ENCODE results near the gene GNAI2. TPM values are rescaled to one million over a fixed set of nuclear protein-coding genes. Genes with fewer than 3 reads are reported as not detected.
"Not testable (repeated sequence)": the region's sequence is repeated elsewhere in the genome, so short reads cannot be mapped to it uniquely, and the experiment has no call there.

The GNAI2 gene
- total RNA-seq, 8 experiments from 2014 or later = 65.9 to 163 (median 100) TPM

GRCh38 chr3:50208677-50209344 lies 27.2 kb upstream of the GNAI2 start:
- in situ Hi-C loops (cut with MboI; ENCODE audit: low pct_unique_long_range_greater_than_20kb in 2 of 9, low sequenced_read_pairs in 9 of 9, unreplicated experiment in 9 of 9) = no loop called here
- H3K27ac ChIP-seq = no peak overlapping the region
- WGBS, 10 experiments = 28 to 100% (median 75%) methylated on average over 1 to 7 of the region's 14 CpGs; no CpG with 5 or more reads in 3 of the 10 experiments
- H3K4me3 ChIP-seq = no peak overlapping the region
- ATAC-seq (replicated peaks in 6 of 8) = no peak
- peaks cover 5 to 10% of the 10 kb centered on the region in 2 donors for H3K4me1 ChIP-seq (replicated peaks in 1 of 2)

- WGBS, 10 experiments = 90 to 94% methylated on average over 2 to 3 of the region's 5 CpGs; no CpG with 5 or more reads in 8 of the 10 experiments
- ATAC-seq (replicated peaks in 6 of 8) = no peak
- in situ Hi-C loops (cut with MboI; ENCODE audit: low pct_unique_long_range_greater_than_20kb in 2 of 9, low sequenced_read_pairs in 9 of 9, unreplicated experiment in 9 of 9) = no loop called here
- H3K4me1 ChIP-seq (replicated peaks in 1 of 2) = peaks cover 0 to 4% of the 10 kb centered on the region in 2 donors
- H3K4me3 ChIP-seq = no peak overlapping the region
- H3K27ac ChIP-seq = no peak overlapping the region
Observed at GRCh38 chr3:50210176-50210509, 25.9 kb upstream of the GNAI2 start.

GRCh38 chr3:50210510-50211367 lies 25.3 kb upstream of the GNAI2 start:
- H3K4me1 ChIP-seq (replicated peaks in 1 of 2) = peaks cover 0 to 4% of the 10 kb centered on the region in 2 donors
- no peak overlapping the region for H3K4me3 ChIP-seq
- WGBS, 10 experiments = 60 to 89% (median 78%) methylated on average over 1 to 9 of the region's 13 CpGs; no CpG with 5 or more reads in 5 of the 10 experiments
- no peak for ATAC-seq (replicated peaks in 6 of 8)
- in situ Hi-C loops (cut with MboI; ENCODE audit: low pct_unique_long_range_greater_than_20kb in 2 of 9, low sequenced_read_pairs in 9 of 9, unreplicated experiment in 9 of 9) = no loop called here
- no peak overlapping the region for H3K27ac ChIP-seq

DNA sequence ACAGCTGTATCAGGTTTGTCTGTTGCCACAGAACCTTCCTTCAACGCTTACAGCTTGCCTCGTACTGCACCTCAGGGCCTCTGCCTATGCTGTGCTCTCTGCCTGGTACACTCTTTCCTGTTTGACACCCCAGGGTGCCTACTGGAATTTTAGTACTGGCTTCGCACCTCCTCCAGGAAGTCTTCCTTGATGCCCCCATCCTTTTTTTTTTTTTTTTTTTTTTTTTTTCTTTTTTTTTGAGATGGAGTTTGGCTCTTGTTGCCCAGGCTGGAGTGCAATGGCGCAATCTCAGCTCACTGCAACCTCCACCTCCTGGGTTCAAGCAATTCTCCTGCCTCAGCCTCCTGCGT lies 24.7 kb upstream of the GNAI2 start:
- H3K4me1 ChIP-seq (replicated peaks in 1 of 2); H3K27ac ChIP-seq; ATAC-seq (replicated peaks in 6 of 8); H3K4me3 ChIP-seq; in situ Hi-C loops (cut with MboI; ENCODE audit: low pct_unique_long_range_greater_than_20kb in 2 of 9, low sequenced_read_pairs in 9 of 9, unreplicated experiment in 9 of 9): not testable (repeated sequence)
- 82 to 94% (median 87%) methylated on average over 1 to 5 of the region's 5 CpGs; no CpG with 5 or more reads in 4 of the 10 experiments for WGBS, 10 experiments

GRCh38 chr3:50211930-50212329 lies 24.1 kb upstream of the GNAI2 start:
- peak in 2 of 8 experiments; percentile 15 to 32 for ATAC-seq (replicated peaks in 6 of 8)
- Histone ChIP-seq H3K4me1 (replicated peaks in 1 of 2) (peaks cover 0 to 4% of the 10 kb centered on the region in 2 donors), H3K4me3 (no peak overlapping the region), H3K27ac (no peak overlapping the region)
- in situ Hi-C loops (cut with MboI; ENCODE audit: low pct_unique_long_range_greater_than_20kb in 2 of 9, low sequenced_read_pairs in 9 of 9, unreplicated experiment in 9 of 9) = no loop called here
- WGBS, 10 experiments = 40 to 75% (median 67%) methylated on average over 1 to 2 of the region's 2 CpGs; no CpG with 5 or more reads in 7 of the 10 experiments

DNA sequence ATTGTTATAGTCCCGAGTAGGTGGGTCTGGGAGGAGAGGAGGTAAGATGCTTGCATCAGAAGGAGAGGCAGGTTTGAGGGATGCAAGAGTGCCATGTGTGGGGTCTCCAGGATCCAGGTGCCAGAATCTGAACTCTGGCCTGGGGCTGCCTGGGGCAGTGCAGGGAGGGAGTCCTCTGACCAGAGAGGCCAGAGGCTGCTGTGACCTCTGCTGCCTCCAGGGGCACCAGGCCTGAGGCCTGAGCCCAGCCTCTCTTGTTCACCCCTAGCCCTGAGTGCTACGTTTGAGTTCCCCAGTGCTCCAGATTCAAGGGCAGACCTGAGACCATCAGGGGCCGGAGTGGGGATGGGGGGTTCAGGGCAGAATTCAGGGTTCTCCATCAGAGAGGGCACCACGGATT lies 23.5 kb upstream of the GNAI2 start:
- peaks cover 0 to 4% of the 10 kb centered on the region in 2 donors for H3K4me1 ChIP-seq (replicated peaks in 1 of 2)
- no peak overlapping the region for H3K27ac ChIP-seq
- H3K4me3 ChIP-seq = no peak overlapping the region
- WGBS, 10 experiments = 20 to 92% methylated on average over 2 of the region's 4 CpGs; no CpG with 5 or more reads in 8 of the 10 experiments
- ATAC-seq (replicated peaks in 6 of 8) = peak in 3 of 8 experiments; percentile 6 to 39 (median 39)
- in situ Hi-C loops (cut with MboI; ENCODE audit: low pct_unique_long_range_greater_than_20kb in 2 of 9, low sequenced_read_pairs in 9 of 9, unreplicated experiment in 9 of 9) = no loop called here

DNA sequence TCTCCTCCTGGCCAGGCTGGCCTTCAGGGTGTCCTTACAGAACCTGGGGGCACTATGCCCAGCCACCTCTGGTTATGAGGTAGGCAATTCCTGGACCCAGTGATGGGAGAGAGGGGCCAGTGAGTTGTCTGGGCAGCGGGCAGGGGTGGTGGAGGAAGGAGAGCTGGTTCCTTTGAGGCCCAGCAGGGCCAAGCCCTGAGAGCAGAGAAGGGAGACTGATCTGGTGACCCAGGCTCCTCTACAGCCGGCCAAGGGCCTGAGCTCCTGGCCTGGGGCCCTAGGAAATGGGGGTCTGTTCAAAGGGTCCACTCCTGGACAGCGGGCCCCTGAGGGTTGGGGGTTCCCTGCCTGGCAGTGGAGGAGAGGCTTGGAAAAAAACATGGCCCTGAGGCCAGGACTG lies 23.0 kb upstream of the GNAI2 start:
- H3K27ac ChIP-seq = no peak overlapping the region
- in situ Hi-C loops (cut with MboI; ENCODE audit: low pct_unique_long_range_greater_than_20kb in 2 of 9, low sequenced_read_pairs in 9 of 9, unreplicated experiment in 9 of 9) = no loop called here
- peaks cover 0 to 4% of the 10 kb centered on the region in 2 donors for H3K4me1 ChIP-seq (replicated peaks in 1 of 2)
- 83% methylated on average over 1 to 2 of the region's 3 CpGs; no CpG with 5 or more reads in 8 of the 10 experiments for WGBS, 10 experiments
- no peak overlapping the region for H3K4me3 ChIP-seq
- no peak for ATAC-seq (replicated peaks in 6 of 8)

DNA sequence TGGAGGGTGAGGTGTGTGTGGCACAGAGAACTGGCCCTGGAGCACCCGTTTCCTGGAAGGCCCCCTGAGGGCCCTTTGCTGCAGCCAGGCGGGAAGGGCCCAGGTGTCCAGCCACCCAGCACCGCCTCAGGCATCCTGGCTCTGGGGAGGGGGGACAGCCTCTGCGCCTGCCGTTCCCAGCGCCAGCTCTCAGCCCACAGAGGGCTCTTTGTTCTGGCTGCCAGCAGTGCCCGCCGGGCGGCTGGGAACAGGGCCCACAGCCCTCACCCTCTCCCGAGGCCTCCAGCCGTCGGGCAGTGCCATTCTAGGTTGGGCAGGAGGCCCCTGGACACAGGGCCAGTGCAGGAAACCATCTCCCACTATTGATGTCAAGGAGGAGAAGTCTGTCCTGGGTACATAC lies 22.6 kb upstream of the GNAI2 start:
- Histone ChIP-seq H3K4me3 (no peak overlapping the region), H3K27ac (no peak overlapping the region), H3K4me1 (replicated peaks in 1 of 2) (peaks cover 0 to 4% of the 10 kb centered on the region in 2 donors)
- peak in 3 of 8 experiments; percentile 18 to 45 (median 20) for ATAC-seq (replicated peaks in 6 of 8)
- in situ Hi-C loops (cut with MboI; ENCODE audit: low pct_unique_long_range_greater_than_20kb in 2 of 9, low sequenced_read_pairs in 9 of 9, unreplicated experiment in 9 of 9) = no loop called here
- 80 to 91% (median 80%) methylated on average over 1 to 7 of the region's 12 CpGs; no CpG with 5 or more reads in 7 of the 10 experiments for WGBS, 10 experiments

GRCh38 chr3:50214824-50215223 lies 21.2 kb upstream of the GNAI2 start:
- in situ Hi-C loops (cut with MboI; ENCODE audit: low pct_unique_long_range_greater_than_20kb in 2 of 9, low sequenced_read_pairs in 9 of 9, unreplicated experiment in 9 of 9) = no loop called here
- Histone ChIP-seq H3K4me1 (replicated peaks in 1 of 2) (peaks cover 0 to 4% of the 10 kb centered on the region in 2 donors), H3K27ac (no peak overlapping the region), H3K4me3 (no peak overlapping the region)
- WGBS, 10 experiments = 41 to 92% (median 70%) methylated on average over 1 to 3 of the region's 10 CpGs; no CpG with 5 or more reads in 6 of the 10 experiments
- ATAC-seq (replicated peaks in 6 of 8) = no peak

DNA sequence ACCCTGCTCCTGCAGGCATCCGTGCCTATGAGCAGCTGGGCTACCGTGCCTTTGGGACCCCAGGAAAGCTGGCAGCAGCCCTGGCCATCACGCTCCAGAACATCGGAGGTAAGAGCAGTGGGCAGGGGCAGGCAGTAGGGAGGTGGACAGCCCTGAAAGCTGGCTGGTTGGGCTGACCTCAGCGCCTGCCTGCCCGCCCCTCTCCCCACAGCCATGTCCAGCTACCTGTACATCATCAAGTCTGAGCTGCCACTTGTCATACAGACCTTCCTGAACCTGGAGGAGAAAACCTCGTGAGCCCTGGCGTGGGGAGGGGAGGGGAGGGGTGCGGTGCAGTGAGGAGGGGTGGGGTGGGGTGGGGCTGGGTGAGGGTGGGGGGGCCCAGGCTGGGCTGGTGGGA lies 20.5 kb upstream of the GNAI2 start:
- 60 to 100% (median 78%) methylated on average over 1 to 4 of the region's 9 CpGs; no CpG with 5 or more reads in 6 of the 10 experiments for WGBS, 10 experiments
- Histone ChIP-seq H3K4me1 (replicated peaks in 1 of 2) (peaks cover 0 to 8% of the 10 kb centered on the region in 2 donors), H3K4me3 (no peak overlapping the region), H3K27ac (no peak overlapping the region)
- no peak for ATAC-seq (replicated peaks in 6 of 8)
- in situ Hi-C loops (cut with MboI; ENCODE audit: low pct_unique_long_range_greater_than_20kb in 2 of 9, low sequenced_read_pairs in 9 of 9, unreplicated experiment in 9 of 9) = no loop called here

DNA sequence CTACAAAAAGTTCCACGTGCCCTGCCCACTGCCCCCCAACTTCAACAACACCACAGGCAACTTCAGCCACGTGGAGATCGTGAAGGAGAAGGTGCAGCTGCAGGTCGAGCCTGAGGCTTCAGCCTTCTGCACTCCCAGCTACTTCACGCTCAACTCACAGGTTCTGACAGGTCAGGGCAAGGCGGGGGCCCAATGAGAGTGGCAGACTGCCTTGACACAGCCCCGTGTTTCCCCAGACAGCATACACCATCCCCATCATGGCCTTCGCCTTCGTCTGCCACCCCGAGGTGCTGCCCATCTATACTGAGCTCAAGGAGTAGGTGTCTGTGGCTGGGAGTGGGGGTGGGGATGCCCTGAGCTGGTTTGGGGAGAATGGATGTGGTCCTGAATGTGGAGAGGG lies 18.3 kb upstream of the GNAI2 start:
- ATAC-seq (replicated peaks in 6 of 8) = no peak
- 23 to 35% (median 27%) methylated on average over 3 to 5 of the region's 10 CpGs; no CpG with 5 or more reads in 7 of the 10 experiments for WGBS, 10 experiments
- in situ Hi-C loops (cut with MboI; ENCODE audit: low pct_unique_long_range_greater_than_20kb in 2 of 9, low sequenced_read_pairs in 9 of 9, unreplicated experiment in 9 of 9) = no loop called here

DNA sequence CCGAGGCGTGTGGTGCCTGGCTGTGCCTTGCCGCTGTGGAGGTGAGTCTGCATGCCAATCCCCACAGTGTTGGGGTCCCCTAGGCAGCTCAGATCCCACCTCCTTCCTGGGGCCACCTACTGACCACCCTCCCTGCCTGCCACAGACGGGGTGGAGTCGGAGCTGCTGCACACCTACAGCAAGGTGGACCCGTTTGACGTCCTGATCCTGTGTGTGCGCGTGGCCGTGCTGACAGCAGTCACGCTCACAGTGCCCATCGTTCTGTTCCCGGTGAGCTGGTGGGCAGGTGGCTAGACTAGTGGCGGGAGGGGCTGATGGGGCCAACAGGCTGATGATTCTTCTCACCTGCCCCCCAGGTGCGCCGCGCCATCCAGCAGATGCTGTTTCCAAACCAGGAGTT lies 17.6 kb upstream of the GNAI2 start:
- H3K4me1 ChIP-seq (replicated peaks in 1 of 2) = peaks cover 3 to 20% of the 10 kb centered on the region in 2 donors
- no peak overlapping the region for H3K4me3 ChIP-seq
- WGBS, 10 experiments = 40 to 100% (median 90%) methylated on average over 1 to 7 of the region's 17 CpGs; no CpG with 5 or more reads in 6 of the 10 experiments
- in situ Hi-C loops (cut with MboI; ENCODE audit: low pct_unique_long_range_greater_than_20kb in 2 of 9, low sequenced_read_pairs in 9 of 9, unreplicated experiment in 9 of 9) = no loop called here
- H3K27ac ChIP-seq = no peak overlapping the region
- no peak for ATAC-seq (replicated peaks in 6 of 8)

More for the DNA sequence above, 18.3 kb upstream of the GNAI2 start:
- Histone ChIP-seq H3K4me3 (no peak overlapping the region), H3K27ac (no peak overlapping the region), H3K4me1 (replicated peaks in 1 of 2) (peaks cover 3 to 20% of the 10 kb centered on the region in 2 donors)

GRCh38 chr3:50219285-50219684 lies 16.7 kb upstream of the GNAI2 start:
- in situ Hi-C loops (cut with MboI; ENCODE audit: low pct_unique_long_range_greater_than_20kb in 2 of 9, low sequenced_read_pairs in 9 of 9, unreplicated experiment in 9 of 9) = no loop called here
- H3K4me3 ChIP-seq = no peak overlapping the region
- 40 to 90% (median 83%) methylated on average over 1 to 5 of the region's 5 CpGs; no CpG with 5 or more reads in 2 of the 10 experiments for WGBS, 10 experiments
- peaks cover 3 to 20% of the 10 kb centered on the region in 2 donors for H3K4me1 ChIP-seq (replicated peaks in 1 of 2)
- no peak for ATAC-seq (replicated peaks in 6 of 8)
- no peak overlapping the region for H3K27ac ChIP-seq

Measured in motor neuron (in vitro differentiated cells).